ENCODE results near the gene EDNRA.

Gene EDNRA

DNA sequence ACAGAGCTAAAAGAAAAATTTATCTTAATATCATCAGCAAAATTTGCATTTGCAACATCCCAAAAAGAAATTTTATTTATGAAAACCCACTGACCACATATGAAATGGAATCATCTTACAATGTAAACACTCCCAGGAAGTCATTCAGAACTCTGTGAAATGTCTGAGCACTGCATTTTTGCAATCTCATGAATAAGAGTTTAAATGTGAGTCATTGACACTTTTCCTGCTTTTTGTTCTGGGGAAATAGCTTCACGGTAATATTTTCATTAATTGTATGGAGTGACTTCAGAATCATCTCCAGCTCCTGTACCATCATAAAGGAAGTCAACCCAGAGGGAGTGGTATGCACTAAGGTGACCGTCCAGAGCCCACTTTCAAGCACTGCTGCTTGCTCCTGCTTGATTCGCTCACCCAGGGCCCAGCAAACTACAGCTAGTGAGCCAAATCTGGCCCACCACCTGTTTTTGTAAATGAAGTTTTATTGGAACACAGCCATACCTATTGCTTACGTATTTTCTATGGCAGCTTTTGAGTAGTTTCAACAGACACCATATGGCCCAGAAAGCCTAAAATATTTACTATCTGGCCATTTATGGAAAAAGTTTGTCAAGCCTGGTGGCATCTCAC lies 17.2 kb downstream of the EDNRA start:
- no peak for DNase-seq

DNA sequence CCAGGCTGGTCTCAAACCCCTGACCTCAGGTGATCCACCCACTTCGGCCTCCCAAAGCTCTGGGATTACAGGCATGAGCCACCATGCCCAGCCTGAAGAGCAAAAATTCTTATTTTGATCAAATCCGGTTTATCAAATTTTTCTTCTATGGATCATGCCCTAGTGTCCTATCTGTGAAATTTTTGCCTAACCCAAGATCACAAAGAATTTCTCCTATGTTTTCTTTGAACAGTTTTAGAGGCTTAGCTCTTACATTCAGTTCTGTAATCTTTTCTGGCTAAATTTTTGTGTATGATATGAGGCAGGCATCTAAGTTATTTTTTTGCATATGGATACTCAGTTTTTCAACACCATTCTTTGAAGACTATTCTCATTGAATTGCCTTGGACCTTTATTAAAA lies 27.4 kb downstream of the EDNRA start:
- DNase-seq, result no peak

DNA sequence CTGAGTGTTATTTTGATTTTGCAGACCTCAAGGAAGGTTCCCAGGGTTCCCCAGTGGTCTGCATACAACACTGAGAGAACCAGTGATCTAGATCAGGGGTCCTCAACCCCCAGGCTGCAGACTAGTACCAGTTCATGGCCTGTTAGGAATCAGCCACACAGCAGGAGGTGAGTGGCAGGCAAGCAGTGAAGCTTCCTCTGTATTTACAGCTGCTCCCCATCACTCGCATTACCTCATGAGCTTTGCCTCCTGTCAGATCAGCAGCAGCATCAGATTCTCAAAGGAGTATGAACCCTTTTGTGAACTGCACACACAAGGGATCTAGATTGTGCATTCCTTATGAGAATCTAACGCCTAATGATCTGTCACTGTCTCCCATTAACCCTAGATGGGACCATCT lies 28.5 kb downstream of the EDNRA start:
- no peak for DNase-seq

DNA sequence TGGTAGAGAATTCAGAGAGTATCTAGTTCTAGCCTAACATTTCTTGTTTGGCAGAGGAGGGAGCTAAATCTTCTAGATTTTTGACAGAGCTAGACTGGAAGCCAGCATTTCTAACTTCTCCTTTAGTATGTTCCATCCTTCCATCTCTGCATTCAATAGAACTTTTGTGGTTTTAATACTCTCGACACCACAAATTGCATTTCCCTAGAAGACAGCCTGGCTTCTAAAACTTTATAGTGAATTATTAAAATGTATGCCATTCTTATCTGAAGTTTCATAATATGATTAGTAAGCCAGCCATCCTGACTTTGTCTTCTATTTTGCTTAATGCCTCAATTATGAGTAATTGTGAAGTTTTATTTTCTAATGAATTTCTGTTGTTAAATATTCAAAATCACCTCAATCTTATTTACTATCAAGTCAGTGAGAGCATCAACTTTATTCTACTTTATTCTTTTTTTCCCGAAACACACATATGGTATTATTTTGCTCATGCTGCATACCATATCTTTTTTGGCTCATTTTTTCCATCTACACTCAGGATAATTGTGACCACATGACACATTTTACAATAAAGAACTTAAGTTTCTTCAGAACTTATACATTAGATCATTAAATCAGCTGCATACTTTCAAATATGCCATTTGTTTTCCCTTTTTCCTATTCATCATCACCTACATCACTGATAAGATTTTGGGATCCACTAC lies 30.2 kb downstream of the EDNRA start:
- no peak for DNase-seq

DNA sequence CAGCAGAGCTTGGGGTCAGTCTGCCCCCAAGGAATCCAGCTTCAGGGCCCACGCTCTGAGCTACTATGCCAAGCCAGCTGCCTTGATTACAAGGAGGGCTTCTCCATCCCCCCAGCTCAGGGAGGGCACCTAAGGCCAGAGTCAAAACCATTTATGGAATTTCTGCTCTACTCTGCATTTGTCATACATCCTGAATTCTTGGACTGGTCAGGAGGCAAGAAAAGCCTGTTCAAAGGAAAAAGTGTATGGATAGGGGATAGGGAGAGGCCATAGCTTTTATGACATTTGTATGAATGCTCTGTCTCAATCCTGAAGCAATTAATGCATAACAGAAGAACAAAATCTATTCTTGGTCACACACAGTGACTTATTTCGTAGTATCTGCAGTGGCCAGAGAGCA lies 32.2 kb downstream of the EDNRA start:
- DNase-seq, result no peak

DNA sequence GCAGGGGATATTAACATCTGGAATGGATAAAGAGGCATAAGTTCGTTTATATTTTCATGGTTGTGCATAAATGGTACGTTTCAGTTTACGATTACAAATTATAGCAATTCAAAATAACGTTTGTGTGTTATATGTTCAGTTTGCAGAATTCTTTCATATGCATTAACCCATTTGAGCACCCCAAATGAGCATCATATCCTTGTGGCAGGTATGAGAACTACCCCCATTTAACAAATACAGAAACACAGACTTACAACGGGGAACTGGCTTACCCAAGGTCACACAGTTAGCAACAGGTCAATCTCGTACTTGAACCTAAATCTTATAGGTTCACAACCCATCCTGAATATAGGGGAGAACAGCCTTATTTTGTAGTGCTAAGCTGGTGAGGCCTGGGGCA lies 33.1 kb downstream of the EDNRA start:
- DNase-seq, result no peak

DNA sequence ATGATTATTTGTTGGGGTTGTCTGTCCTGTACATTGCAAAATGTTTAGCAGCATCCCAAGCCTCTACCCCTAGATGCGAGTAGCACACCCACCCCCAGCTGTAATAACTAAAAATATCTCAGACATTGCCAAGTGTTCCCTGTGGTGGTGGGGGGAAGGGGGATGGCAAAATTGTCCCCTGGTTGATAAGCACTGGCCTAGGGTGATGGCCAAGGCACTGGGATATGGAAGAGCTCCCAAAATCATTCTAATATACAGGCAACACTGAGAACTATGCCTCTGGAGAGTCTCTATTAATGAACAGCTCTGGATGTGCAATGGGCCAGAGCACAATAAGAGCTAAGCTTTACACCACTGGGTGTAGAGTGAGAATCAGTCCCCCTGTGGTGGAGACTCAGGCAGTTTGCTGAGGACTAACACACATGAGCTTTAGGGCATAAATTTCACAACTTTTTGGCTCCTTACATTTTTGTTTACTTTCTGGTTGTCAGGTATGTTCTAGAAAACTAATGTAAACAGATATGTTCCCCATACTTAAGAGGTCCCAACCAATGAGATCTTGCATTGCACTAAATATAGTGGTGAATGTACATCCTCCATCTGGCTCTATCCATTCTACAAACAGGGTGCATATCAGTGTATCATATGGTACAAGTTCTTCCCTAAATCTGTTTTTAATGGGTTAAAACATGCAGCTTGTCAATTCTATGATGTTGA lies 34.5 kb downstream of the EDNRA start:
- no peak for DNase-seq

DNA sequence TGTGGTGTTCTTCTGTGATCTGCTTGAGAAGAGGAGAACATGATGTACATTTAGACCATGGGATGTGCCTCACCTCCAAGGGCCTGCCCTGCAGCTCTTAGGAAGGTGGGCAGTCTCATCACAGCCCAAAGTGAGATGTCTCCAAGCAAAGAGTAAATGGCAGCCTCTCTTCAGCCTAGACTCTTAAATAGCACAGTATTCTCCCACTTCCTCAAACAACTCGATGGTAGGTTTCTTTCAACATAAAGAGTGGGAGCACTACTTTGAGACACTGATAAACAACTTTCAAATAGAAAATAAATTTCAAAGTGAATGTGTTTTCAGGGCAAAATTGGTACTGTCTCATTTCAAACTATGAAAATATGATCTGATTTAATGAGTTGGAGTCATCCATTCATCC lies 35.2 kb downstream of the EDNRA start:
- no peak for DNase-seq

DNA sequence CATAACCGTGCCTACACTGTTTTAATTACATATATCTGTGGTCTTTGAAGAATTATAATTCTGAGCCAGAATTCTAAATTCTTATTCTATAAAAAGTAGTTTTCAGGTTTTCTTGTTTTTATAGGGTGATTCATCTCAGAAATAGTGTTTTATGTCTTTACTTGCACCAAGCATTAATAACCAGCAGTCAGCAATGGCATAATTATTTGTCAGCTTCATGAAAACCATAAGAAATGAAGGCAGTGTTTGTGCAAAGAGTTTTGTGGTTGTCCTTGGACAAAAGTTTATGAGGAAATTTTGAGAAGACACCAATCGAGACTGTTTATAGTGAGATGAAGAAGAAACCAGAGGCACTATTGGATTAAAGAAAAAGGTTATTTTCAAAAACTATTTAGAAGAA lies 37.2 kb downstream of the EDNRA start:
- no peak for DNase-seq

DNA sequence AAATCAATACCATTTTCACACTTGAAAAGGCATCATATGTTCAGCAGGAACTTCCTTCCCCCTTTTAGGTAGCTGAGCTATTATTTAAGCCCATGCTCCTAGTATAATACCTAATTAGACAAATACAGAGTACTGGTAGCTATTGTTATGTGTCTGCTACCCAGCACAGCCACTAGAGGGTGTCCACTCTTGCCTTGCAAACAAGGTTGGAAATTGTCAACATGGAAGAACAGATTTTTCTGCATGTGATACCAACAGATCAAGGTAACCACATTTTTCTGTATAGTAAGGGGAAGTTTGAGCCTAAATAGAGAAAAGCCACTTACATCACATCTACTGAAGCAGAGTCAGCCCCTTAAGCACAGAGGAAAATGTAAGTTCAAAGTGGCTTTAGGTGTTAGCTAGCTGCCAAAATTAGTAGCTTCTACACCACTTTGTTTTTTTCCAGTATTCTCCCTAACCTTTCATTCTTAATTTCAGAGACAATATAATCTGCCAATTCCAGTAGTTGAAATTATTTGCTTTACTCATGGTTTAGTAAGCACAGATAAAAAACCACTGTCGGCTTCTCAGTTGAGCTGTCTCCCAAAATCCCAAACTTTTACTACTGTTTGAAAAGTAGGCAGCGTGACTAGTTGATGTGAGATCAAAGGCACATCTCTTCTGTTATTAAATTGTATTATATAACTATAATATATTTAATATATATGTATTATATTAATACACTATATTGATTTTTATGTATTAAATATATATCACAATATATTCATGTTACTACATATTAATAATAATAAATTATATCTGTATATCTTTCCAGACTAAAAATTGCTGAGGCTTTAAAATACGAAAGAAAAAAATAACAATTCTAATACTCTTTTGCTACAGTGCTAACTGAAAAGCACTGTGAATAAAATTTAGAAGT lies 38.2 kb downstream of the EDNRA start:
- DNase-seq, result no peak

DNA sequence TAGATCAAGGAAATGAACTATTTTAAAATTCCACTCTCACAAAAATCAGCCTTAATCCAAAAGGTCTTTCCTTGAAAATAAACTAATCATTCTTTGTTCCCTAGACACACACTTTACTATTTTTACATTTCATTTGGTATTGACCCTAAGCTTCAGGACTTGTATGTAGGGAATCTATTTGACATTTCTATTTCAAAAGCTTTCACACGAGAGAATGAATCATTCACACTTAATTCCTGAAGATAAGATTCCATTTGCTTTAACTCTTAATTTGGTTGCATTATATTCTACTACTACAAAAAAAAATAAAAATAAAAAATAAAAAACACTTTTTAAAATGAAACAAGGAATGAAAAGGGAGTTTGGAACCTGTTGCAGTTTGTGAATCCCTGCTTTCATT lies 43.7 kb downstream of the EDNRA start:
- DNase-seq, result no peak

DNA sequence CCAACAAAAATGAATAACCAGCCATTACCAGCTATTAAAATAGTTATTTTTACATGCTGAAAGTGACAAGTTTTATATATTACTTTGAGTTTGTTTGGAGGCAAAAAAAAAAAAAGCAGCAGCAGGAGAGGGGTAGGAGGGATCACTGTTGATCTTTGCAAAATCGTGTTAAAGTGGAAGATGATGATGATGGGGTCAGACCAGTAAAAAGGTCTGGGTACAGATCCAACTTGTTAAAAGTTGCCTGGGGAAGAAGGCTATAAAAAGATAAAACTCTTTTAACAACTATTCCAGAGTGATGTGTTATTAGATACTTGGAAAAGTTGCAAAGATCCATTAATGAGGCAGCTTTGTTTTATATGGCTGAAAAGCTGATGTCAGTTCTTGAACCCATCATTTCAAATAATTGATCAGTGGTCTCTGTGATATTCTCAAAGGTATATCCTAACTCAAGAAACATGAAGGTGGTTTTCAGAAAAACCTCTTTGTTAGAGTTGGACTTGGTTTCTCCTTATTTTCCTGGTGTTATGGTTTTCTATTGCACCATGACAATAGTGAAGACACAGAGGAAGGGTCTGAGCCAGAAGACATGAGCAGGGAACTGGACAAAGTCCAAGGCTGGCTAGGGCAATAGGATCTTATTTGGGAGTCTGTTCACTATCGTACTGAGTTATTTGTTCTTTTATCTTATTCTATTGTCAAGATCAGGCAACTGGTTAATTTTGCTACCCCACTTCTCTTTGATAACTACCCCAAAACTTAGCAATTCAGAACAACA lies 44.8 kb downstream of the EDNRA start:
- DNase-seq, result no peak

DNA sequence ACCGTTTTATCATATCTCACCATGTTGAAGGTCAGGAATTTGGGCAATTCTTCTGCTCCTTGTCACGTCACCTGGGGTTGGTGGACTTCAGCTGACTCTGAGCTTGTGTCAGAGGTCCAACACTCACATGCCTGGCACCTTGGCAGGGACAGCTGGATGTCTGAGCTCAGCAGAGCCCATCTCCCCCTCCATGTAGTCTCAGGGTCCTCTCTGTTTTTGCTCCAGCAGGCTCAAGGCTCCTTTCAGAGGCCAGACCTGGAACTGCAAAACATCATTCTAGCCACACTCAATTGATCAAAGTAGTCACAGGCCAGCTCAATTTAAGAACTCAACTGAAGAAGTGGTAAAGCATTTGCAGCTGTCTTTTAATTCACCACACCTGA lies 45.4 kb downstream of the EDNRA start:
- DNase-seq, result no peak

DNA sequence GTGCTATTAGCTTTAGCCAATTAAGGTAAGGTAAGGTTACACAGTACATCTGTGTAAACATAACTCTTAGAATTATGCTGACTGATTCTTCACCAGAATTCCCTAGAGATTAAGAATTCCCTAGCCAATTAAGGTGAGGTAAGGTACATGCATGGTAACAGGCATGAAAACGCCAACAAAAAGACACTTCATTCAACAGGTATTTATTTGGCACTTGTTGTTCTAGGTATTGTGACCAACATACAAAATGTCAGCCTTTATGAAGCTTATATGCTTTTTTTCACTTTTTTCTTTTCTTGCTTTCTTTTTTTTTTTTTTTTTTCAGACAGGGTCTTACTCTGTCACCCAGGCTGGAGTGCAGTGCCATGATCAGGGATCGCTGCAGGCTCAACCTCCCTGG lies 47.2 kb downstream of the EDNRA start:
- no peak for DNase-seq

DNA sequence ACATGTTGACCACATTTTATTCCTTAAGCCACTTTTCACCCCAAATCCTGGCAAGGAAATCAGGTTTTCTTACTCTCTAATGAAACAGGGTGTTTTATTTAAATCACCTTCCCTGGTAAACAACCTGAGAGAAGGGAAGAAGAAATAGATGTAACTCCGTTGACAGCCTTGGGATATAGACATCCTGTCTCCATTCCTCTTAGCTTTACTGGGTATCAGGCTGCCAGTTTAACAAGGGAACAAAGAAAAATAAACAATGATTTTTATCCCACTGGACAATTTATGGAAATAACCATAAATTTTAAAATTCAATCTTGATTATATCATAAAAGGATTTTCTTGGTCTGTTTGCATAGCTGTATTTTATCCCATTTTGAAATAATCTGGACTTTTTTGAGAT lies 49.2 kb downstream of the EDNRA start:
- no peak for DNase-seq

DNA sequence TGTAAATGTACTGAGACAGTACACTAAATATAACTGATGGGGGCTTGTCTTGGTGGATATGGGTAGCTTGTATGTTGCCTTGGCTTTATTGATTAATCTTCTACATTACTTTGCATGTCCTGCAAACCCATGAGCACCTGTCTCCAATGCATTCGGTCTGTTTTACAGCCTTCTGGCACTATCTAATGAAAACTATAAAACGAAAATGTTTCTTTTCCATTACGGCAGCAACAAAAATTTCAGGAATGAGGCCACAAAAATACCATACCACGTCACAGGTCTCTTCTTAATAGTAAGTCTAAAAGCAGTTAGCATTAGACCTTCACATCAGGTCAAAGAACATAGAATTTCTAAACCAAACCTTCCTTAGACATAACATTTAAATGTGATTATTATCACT lies 49.8 kb downstream of the EDNRA start:
- no peak for DNase-seq

DNA sequence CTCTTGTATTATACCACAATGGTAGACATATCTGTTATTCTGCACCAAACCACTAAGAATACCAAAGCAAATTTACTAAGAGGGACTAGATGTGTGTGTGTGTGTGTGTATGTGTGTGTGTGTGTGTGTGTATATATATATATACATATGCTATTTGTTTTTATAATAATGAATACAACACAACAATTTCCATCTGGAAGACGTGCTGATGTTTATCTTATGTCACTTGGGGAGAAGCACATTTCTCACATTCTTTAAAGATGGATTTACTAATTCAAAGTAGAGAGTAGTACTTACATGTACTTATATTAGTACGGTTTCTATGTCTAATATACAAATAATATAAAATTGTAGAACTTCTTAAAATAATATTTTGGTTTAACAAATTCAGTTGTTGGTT lies 52.0 kb downstream of the EDNRA start:
- no peak for DNase-seq

DNA sequence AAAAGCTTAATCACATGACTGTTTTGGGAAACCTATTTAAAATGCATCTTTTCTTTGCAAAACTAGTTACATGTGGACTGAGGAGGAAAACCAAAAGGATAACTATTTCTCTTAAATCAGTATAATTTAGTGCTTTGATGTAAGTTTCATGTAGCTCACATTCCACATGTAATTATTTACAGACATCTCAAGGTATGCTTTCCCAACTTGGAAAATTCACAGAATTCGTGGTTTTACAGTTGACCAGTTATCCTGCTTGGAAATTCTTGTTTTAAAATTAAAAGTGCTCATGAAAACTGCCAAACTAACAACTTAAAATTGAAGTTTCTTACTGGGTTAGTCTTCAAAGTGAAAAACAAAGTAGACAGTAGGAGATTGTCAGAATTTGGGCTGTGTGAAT lies 52.4 kb downstream of the EDNRA start:
- no peak for DNase-seq

DNA sequence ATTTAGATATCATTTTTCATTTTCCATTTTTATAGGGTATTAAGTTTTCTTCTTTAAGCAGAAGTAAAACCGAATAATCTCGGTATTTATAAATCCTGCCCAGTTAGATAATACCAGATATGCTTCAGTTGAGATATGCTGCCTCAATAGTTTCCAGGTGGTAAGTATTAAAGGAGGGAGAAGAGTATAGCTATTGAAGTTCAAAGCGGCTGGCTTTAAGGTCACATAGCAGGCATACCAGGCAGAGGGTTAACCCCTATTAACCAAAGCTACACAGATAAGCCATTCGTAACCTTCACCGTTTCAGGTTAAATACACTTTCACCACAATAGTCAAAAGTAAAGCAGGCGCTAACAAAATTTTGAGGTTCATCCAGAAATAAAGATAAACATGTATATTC lies 54.2 kb downstream of the EDNRA start:
- no peak for DNase-seq

DNA sequence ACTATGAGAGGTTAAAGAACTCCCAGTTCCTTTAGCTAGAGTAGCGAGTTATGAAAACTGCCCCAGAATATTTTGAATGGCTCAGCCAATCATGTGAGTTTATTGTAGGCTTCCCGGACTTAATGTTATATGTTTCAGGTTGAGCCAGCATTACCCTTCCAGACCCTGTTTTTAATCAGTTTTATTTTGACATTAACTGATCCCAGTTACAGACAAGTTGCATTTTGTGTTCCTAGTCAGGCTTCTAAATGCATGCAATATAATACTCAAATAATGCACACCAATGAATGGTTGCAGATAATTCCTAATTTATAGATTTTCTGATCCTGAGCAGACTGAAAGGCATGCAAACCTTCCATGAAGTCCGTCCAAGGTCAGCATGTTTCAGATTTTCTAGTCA lies 57.8 kb downstream of the EDNRA start:
- DNase-seq, result no peak

DNA sequence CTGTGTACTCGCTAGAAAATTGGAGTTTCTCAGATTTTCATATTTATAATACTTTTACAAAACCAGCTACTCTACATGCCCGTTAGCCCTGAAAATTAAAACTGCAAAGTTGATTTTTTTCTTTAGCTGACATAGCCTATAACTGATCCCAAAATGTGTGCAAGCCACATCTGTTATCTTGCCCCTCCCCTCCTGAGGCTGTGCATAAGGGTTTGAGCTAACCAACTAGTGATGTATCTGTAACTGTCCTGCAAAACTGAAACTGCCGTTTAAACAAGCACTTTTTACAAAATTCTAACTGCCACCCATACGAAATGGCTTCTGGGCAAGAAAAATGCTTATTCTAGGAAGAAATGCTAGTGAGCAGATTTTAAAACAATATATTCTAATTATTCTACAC lies 59.1 kb downstream of the EDNRA start:
- DNase-seq, result no peak

DNA sequence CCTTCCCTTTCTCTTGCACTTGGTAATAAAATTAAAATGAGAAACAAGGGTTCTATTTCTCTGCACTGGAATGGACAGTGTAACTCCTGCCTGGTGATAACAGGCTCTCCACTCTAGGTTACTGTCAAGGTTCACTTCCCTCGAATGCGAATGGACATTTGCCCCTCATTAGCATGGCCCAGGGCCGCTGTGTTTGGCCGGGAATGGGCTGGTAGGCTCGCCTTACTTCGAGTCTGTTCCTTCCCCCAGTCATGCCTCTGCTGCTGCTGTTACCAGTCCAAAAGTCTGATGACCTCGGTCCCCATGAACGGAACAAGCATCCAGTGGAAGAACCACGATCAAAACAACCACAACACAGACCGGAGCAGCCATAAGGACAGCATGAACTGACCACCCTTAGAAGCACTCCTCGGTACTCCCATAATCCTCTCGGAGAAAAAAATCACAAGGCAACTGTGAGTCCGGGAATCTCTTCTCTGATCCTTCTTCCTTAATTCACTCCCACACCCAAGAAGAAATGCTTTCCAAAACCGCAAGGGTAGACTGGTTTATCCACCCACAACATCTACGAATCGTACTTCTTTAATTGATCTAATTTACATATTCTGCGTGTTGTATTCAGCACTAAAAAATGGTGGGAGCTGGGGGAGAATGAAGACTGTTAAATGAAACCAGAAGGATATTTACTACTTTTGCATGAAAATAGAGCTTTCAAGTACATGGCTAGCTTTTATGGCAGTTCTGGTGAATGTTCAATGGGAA lies 61.5 kb downstream of the EDNRA start:
- DNase-seq, result no peak

All from activated effector memory CD4-positive, alpha-beta T cell treated with Interleukin-2 at 50 U/mL for 16 hours (primary cell).